Esophagus muscularis mucosa (tissue), 4 donors: Measurements from ENCODE around the gene PLA2G12A. TPM values are rescaled to one million over a fixed set of nuclear protein-coding genes. Genes with fewer than 3 reads are reported as not detected.

ENCODE experiments used
- DNase-seq: peaks from one replicate; pipeline ENCODE4 v3.0.0-alpha.2; 2017; ENCODE audit errors: extremely low spot score
- H3K27ac ChIP-seq, 4 donors: fragments of 200-600 bp; sonication (generic); replicated peaks in 1 of 4; 1 replicate in 3 of 4; 2 replicates in 1 of 4; pipeline ENCODE4 v1.5.1; 2016 to 2019; ENCODE audit warnings: mild to moderate bottlenecking in 1 of 4
- H3K27me3 ChIP-seq, 4 donors: fragments of 200-600 bp; sonication (generic); one replicate each; pipeline versions ENCODE4 v1.5.1 to v1.6.0; 2016 to 2019
- H3K36me3 ChIP-seq, 4 donors: fragments of 200-600 bp; sonication (generic); one replicate each; pipeline ENCODE4 v1.5.1; 2016 to 2019
- H3K4me1 ChIP-seq, 4 donors: fragments of 200-600 bp; sonication (generic); one replicate each; pipeline ENCODE4 v1.5.1; 2016 to 2019
- H3K4me3 ChIP-seq, 4 donors: fragments of 200-600 bp; sonication (generic); 1 replicate in 2 of 4; 2 replicates in 2 of 4; pipeline ENCODE4 v1.5.1; 2016 to 2019; ENCODE audit warnings: mild to moderate bottlenecking in 4 of 4, moderate library complexity in 1 of 4
- H3K9me3 ChIP-seq, 4 donors: fragments of 200-600 bp; sonication (generic); 1 replicate in 3 of 4; 2 replicates in 1 of 4; pipeline ENCODE4 v1.5.1; 2016 to 2019
- EP300 ChIP-seq: sonication (generic); formaldehyde crosslinking; IDR thresholded peaks from one replicate; pipeline ENCODE4 v1.6.1; 2017; ENCODE audit warnings: antibody characterized with exemption
- POLR2A ChIP-seq: fragments of 450-650 bp; IDR thresholded peaks from one replicate; pipeline ENCODE4 v1.6.1; 2017; ENCODE audit warnings: antibody characterized with exemption, moderate library complexity, mild to moderate bottlenecking, low read depth
- POLR2AphosphoS5 ChIP-seq, 2 donors: sonication (generic); formaldehyde crosslinking; IDR thresholded peaks; one replicate each; pipeline ENCODE4 v1.6.1; 2017; ENCODE audit warnings: antibody characterized with exemption in 2 of 2
- WGBS: methylation state at CpG from one replicate; pipeline ENCODE4 v1.1.5; 2018; 5-methylcytosine and 5-hydroxymethylcytosine counted together
- intact Hi-C: fragments of 100-400 bp; cut with DNase I; formaldehyde crosslinking; loops from one replicate; pipeline ENCODE4 v1.15.1; 2023
- total RNA-seq, 4 donors: library from RNA; depleted of rRNA; stranded (reverse); fragments of >200 nt; gene quantifications; one replicate each; pipeline versions ENCODE4 v1.1.0 to v1.2.1, GENCODE V29; 2016
- TF ChIP-seq, protein P1 (sequence below), 3 experiments: fragments of 200-600 bp in 2 of 3; fragments of 450-650 bp in 1 of 3; sonication (generic) in 2 of 3; IDR thresholded peaks; one replicate each; pipeline ENCODE4 v1.5.1; 2017 to 2019; ENCODE audit warnings: antibody characterized with exemption in 3 of 3, mild to moderate bottlenecking in 2 of 3, moderate library complexity in 1 of 3

The PLA2G12A gene
- total RNA-seq, 4 donors from 2014 or later, result 18.8 to 24.5 (median 23.4) TPM

DNA sequence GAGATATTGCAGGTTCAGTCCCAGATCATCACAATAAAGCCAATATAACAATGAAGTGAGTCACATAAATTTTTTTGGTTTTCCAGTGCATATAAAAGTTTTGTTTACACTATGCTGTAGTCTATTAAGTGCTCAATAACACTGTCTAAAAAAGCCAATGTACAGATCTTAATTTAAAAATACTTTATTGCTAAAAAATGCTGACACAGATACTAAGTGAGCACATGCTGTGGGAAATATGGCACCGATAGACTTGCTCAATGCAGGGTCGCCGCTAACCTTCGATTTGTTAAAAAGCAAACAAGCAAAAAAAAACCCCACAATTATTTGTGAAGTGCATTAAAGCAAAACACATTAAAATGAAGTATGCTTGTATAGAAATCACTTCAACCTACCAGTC, 10.3 kb downstream of the PLA2G12A start:
- Histone ChIP-seq H3K36me3 (peaks cover 0 to 29% (median 16%) of the 10 kb centered on the region in 4 donors), H3K4me1 (no peaks in the 10 kb centered on the region), H3K9me3 (no peaks in the 10 kb centered on the region), H3K4me3 (no peak overlapping the region), H3K27me3 (no peaks in the 10 kb centered on the region), H3K27ac (no peak overlapping the region)
- intact Hi-C loops, result no loop called here
- 95% methylated on average over 4 of the region's 4 CpGs for WGBS
- TF ChIP-seq POLR2AphosphoS5 (IDR thresholded peaks at IDR 0.05) (no peak), POLR2A (no peak), EP300 (no peak)
- TF ChIP-seq, protein P1, sequence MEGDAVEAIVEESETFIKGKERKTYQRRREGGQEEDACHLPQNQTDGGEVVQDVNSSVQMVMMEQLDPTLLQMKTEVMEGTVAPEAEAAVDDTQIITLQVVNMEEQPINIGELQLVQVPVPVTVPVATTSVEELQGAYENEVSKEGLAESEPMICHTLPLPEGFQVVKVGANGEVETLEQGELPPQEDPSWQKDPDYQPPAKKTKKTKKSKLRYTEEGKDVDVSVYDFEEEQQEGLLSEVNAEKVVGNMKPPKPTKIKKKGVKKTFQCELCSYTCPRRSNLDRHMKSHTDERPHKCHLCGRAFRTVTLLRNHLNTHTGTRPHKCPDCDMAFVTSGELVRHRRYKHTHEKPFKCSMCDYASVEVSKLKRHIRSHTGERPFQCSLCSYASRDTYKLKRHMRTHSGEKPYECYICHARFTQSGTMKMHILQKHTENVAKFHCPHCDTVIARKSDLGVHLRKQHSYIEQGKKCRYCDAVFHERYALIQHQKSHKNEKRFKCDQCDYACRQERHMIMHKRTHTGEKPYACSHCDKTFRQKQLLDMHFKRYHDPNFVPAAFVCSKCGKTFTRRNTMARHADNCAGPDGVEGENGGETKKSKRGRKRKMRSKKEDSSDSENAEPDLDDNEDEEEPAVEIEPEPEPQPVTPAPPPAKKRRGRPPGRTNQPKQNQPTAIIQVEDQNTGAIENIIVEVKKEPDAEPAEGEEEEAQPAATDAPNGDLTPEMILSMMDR (IDR thresholded peaks at IDR 0.05), result no peak
- no peak for DNase-seq

DNA sequence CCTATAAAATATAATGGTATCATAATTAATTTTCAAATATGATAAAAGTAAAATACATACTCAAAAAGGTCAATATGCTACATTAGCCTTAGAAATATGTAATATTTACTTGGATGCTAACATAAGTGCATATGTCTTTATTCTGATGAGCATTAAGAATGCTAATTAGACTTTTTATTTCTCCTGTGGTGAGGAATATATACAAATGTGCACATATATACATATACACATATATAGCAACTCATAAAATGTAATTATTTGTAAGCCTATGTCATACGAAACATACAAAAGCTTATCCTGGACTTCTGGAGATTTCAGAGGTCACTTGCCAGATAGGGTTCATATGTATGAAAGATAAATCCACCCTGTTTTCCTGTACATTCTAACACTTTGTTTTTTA, 11.1 kb downstream of the PLA2G12A start:
- intact Hi-C loops, result no loop called here
- no peaks in the 10 kb centered on the region for H3K27me3 ChIP-seq
- H3K9me3 ChIP-seq, result no peaks in the 10 kb centered on the region
- TF ChIP-seq, protein P1 (IDR thresholded peaks at IDR 0.05), result no peak
- TF ChIP-seq EP300 (no peak), POLR2AphosphoS5 (IDR thresholded peaks at IDR 0.05) (no peak), POLR2A (no peak)
- 90% methylated on average over 1 of the region's 1 CpG for WGBS
- no peak overlapping the region for H3K4me3 ChIP-seq
- H3K4me1 ChIP-seq, result no peaks in the 10 kb centered on the region
- H3K27ac ChIP-seq, result no peak overlapping the region
- H3K36me3 ChIP-seq, result peaks cover 0 to 37% (median 19%) of the 10 kb centered on the region in 4 donors
- DNase-seq, result no peak

DNA sequence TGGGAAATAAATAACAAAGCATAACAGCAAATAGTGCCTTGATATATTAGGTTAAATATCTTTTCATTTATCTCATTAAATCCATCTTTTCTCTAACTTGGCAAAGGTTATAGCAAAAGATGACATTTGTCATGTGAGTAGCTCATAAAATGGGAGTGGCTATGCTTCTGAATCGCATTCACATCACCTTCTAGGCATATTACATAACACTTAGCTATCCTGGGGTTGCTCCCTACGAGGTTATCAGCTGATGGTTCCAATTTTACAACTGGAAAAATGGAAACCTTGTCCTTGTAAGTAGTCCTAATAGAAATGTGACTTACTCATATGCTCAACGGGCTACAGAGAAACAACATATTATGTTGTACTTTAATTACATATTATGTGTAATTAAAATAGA, 16.4 kb downstream of the PLA2G12A start:
- no peaks in the 10 kb centered on the region for H3K9me3 ChIP-seq
- H3K4me1 ChIP-seq, result no peaks in the 10 kb centered on the region
- intact Hi-C loops, result no loop called here
- H3K4me3 ChIP-seq, result no peak overlapping the region
- TF ChIP-seq, protein P1 (IDR thresholded peaks at IDR 0.05), result no peak
- TF ChIP-seq POLR2A (no peak), POLR2AphosphoS5 (IDR thresholded peaks at IDR 0.05) (no peak), EP300 (no peak)
- peaks cover 0 to 59% (median 30%) of the 10 kb centered on the region in 4 donors for H3K36me3 ChIP-seq
- WGBS, result 95% methylated on average over 3 of the region's 3 CpGs
- no peak overlapping the region for H3K27ac ChIP-seq
- no peak for DNase-seq
- H3K27me3 ChIP-seq, result no peaks in the 10 kb centered on the region

DNA sequence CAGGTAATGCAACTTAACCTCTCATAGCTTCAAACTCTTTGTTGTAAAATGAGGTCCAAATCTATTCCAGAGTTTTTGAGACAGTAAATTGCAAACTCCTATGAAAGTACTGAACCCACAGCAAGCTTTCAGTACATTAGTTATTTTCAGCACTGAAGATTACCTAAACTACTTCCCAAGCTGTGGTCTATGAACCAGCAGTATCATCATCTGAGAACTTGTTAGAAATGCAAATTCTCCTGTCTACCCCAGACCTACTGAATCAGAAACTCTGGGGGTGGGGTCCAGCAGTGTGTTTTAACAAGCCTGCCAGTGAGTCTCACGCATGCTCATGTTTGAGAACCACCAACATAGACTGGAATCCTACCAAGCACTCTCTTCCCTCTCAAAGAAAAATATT, 20.9 kb downstream of the PLA2G12A start:
- intact Hi-C loops, result loop anchor here (10.0 kb wide), 1 partner anchor 284 kb away; no protein-coding TSS in a partner anchor
- H3K27me3 ChIP-seq, result no peaks in the 10 kb centered on the region
- H3K27ac ChIP-seq, result no peak overlapping the region
- no peaks in the 10 kb centered on the region for H3K9me3 ChIP-seq
- 93% methylated on average over 1 of the region's 1 CpG for WGBS
- peaks cover 0 to 33% (median 19%) of the 10 kb centered on the region in 4 donors for H3K36me3 ChIP-seq
- TF ChIP-seq POLR2AphosphoS5 (IDR thresholded peaks at IDR 0.05), result no peak
- no peak for DNase-seq
- H3K4me3 ChIP-seq, result no peak overlapping the region
- peaks cover 0 to 5% (median 3%) of the 10 kb centered on the region in 4 donors for H3K4me1 ChIP-seq

DNA sequence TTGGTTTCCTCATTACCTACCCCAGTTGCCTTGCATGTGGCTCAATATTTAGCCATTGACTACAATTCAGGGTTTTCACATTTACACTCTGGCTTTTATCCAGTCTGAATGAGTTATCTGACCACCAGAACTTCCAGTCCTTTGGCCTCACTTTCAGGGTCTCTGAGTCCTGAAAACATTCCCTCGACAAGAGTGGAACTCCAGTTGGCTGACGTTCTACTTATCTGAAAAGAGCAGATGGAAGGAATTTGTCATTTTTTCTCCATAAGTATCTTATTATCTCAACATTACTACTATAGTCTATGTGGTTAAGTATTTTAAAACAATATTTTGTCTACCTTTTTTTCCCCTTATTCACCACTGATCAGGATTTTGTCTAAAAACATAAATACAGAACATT, 21.4 kb downstream of the PLA2G12A start:
- Histone ChIP-seq H3K27ac (no peak overlapping the region), H3K4me3 (no peak overlapping the region)

More for the DNA sequence above, 21.4 kb downstream of the PLA2G12A start:
- peaks cover 0 to 28% (median 17%) of the 10 kb centered on the region in 4 donors for H3K36me3 ChIP-seq
- no peak for DNase-seq
- 68% methylated on average over 2 of the region's 2 CpGs for WGBS
- TF ChIP-seq, protein P1 (IDR thresholded peaks at IDR 0.05), result no peak
- TF ChIP-seq POLR2AphosphoS5 (IDR thresholded peaks at IDR 0.05) (no peak), POLR2A (no peak), EP300 (no peak)
- H3K9me3 ChIP-seq, result no peaks in the 10 kb centered on the region
- H3K27me3 ChIP-seq, result no peaks in the 10 kb centered on the region
- intact Hi-C loops, result loop anchor here (10.0 kb wide), 1 partner anchor 284 kb away; no protein-coding TSS in a partner anchor
- H3K4me1 ChIP-seq, result peaks cover 0 to 11% (median 8%) of the 10 kb centered on the region in 4 donors
